Measurements from ENCODE around the gene ZNF512B.
"Not testable (repeated sequence)": the region's sequence is repeated elsewhere in the genome, so short reads cannot be mapped to it uniquely, and the experiment has no call there.

The ZNF512B gene

DNA sequence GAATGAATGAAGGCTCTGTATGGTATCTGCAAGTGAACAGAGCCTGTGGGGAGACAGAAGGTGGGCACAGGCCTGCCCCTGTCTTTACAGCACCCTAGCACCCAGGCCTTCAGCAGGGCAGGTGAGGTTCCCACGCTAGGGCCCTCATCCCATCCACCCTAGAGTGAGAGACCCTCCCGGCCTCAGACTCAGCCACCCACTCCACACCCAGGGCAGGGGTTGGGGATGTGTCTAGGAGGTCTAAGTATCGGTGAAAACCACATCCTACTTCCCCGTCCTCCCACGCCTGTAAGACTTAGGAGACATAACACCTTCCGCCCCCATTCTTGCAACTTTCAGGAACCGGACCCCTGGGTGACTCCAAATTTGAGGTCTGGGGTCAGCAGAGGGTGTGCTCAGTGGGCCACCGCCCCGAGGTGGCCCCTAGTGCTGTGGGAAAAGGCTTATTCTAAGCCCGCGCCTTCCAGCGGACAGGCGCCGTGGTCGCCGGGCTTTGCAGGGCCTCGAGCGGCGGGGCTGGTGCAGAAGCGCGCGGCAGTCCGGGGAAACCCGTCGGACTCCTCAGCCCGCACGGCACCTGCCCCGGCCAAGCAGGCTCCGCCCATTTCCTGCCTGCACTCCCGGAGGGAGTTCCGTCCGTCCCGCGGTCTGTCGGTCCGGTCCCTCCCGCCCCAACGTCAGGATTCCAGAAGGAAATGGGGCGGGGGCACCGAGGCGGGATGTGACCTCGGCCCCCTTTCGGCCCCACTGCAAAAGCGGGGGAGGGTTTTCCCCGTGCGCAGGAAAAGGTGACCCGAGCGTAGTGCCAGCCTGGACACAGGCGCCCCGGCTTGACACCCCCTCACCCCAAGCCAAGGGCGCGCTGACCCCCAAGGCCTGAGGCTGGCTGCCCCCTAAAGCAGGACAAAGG lies 8.8 kb upstream of the ZNF512B start:
- in situ Hi-C loops (cut with MboI; ENCODE audit: low sequenced_read_pairs): no loop called here

DNA sequence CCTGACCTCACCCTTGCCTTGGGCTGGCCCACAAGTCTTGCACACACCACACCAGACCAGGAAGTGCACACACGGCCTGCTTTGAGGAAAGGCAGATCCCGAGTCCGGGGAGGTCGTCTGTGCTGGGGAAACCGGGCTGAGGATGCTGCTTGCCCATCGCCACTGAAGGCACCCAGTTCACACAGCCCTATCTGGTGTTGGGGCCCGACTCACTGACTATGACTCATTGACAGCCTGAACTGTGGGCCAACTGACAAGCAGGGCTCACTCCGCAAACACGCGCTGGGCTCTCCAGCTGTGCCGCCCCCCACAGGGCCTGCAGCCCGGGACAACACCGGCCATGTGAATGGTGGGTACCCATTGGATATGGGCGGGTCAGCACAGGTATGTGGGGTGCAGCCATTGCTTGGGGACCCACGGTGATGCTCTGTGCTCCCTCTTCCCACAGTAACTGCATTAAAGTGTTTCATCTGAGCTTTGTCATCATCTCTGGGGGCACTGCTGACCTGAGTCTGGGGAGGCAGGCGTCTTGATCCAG lies 8.1 kb upstream of the ZNF512B start:
- in situ Hi-C loops (cut with MboI; ENCODE audit: low sequenced_read_pairs): no loop called here

DNA sequence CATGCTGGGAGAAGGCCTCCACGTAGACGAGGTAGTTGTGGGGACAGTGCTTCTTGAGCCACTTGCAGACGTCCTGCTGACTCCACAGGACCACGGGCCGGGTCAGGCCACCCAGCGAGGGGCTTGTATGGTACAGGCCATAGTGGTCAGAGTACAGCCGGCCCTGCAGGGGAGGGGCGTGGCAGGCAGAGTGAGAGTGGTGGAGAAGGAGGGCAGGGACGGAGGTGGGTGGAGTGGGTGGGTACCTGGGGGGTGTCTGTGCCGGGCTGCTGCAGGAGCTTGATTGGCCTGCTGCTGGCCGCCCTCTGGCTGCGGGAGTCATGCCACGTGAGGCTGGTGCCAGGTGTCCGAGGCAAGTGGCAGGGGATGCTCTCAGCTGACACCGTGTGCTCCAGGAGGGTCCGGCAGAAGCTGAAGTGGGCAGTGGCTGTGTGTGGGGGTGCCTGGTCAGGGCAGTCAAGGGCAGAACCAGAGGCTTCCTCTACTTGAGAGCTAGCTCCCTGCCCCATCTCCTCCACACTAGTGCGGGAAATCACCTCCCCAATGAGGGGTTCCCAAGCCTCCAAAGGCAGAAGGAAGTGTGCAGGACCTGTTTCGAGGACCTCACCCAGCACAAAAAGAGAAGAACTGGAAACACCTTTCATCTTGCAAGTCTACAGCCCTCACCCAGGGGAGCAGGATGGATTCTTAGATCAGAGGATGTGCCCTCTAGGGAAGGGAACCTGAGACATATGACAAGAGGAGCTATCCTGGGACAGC lies 7.4 kb upstream of the ZNF512B start:
- in situ Hi-C loops (cut with MboI; ENCODE audit: low sequenced_read_pairs): no loop called here

DNA sequence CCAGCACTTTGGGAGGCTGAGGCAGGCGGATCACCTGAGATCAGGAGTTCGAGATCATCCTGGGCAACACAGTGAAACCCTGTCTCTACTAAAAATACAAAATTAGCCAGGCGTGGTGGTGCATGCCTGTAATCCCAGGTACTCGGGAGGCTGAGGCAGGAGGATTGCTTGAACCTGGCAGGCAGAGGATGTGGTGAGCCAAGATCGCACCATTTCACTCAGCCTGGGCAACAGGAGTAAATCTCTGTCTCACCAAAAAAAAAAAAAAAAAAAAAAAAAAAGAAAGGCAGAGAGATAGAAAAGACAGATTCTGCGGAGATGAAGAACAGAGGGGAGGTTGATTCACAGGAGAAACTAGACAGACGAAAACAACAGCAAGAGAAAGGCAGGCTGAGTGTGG lies 6.8 kb upstream of the ZNF512B start:
- in situ Hi-C loops (cut with MboI; ENCODE audit: low sequenced_read_pairs): not testable (repeated sequence)

DNA sequence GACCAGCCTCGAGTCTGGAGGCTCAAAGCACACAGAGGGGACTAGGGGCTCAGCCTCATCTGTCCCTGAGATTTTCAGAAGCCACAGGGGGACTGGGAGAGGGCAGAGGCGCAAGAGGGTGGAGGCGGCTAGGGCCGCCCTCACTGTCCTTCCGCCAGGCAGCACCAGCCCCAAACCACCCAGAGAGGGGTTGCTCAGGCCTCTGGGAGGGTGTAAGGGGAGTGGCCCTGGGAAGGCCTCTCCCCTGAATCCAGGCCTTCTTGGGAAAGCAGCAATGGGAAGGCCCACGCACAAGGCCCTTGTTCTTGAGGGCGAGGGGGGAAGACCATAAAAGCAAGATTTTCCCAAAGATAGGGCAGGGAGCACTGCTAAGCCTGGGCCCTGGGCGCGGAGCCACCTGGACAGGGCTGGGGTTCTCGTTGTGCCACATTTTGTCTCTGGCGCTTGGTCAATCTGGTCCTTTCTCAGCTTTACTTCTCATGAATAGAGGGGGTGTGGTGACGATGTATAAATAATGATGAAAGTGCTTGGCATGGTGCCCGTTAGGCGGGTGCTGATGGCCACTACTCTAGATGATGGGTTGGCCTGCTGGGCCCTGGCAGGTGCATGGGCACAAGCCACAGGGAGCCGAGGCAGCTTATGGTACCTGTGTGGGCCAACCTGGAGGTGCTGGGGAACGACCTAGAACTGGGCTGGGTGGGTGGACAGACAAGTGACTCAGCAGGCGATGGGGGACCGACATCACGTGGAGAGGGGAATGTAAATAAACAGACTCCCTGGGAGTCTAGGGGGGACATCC lies 4.9 kb upstream of the ZNF512B start:
- in situ Hi-C loops (cut with MboI; ENCODE audit: low sequenced_read_pairs): no loop called here

DNA sequence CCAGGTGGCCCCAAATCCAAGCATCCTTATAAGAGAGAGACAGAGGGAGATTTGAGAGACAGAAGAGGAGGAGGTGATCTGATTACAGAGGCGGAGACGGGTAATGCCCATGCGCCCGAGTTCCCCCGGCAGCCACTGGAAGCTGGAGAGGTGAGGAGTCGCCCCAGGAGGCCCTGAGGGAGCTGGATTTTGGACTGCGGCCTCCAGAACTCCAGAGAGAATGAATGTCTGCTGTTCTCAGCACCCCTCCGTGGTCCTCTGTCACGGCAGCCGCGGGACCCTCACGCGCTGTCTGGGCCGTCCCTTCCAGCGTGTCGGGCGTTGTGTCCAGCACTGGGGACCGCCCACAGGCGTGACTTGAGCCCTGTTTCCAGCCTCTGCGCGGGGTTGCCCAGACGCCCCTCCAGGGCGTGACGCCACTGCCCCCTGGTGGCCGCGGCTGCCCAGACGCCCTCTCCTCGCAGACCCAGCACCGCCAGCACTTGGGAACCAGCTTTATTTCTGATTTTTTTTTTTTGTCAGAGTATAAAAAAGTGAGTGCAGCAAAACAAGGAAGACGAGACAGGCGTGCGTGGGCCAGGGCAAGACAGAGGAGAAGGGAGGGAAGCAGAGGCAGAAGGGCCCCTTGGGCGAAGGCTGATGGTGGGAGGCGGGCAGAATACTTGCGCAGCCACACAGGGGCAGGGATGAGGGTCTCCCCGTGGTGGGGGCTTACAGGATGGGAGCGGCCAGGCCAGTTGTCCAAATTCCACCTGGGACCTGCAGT lies 4.1 kb upstream of the ZNF512B start:
- in situ Hi-C loops (cut with MboI; ENCODE audit: low sequenced_read_pairs): no loop called here

DNA sequence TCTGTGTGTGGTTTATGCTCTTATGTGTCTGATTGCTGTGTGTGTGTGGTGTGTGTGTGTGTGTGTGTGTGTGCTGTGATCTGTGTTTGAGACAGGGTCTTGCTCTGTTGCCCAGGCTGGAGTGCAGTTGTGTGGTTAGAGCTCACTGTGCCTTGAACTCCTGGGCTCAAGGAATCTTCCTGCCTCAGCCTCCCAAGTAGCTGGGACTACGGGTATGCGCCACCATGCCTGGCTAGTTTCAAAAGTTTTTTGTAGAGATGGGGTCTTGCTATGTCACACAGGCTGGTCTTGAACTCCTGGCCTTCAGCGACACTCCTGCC lies 3.4 kb upstream of the ZNF512B start:
- in situ Hi-C loops (cut with MboI; ENCODE audit: low sequenced_read_pairs): no loop called here

DNA sequence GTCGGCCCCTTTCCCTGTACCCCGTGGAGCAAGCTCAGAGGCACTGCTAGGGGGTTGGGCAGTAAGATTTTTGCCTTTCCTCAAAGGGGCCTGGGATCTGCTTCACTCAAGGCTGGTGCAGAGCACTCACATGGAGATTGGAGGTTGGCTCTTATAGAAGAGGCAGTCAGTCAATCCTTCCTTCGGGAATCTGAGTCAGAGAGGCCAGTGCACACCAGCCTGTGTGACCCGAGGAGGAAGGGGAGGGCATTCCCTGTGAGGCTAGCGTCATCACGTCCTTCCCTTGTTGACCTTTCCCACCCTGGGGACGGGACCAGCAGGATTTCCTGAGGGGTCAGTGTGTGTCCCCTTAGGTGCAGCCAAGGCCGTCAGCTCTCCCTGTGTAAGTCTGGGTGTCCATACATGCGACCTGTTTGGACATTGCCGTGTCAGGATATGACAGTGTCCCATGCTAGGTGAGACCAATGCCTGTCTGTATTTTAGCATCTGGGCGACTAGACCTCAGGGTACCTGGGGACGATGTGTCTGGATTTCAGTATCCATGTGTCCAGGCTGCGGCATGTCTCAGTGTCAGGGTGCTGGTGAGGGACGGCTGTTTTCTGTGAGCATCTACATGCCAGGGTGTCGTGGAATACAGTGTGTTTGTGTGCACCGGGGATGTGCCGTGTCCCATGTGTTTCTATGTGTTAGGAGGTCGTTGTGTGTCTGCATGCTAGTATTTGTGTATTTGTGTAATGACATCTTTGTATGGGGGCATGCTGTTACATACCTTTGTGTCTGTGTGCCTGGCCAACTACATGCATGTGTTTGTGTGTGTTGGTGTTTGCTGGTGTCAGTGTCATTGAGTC lies 2.8 kb upstream of the ZNF512B start:
- in situ Hi-C loops (cut with MboI; ENCODE audit: low sequenced_read_pairs): no loop called here

DNA sequence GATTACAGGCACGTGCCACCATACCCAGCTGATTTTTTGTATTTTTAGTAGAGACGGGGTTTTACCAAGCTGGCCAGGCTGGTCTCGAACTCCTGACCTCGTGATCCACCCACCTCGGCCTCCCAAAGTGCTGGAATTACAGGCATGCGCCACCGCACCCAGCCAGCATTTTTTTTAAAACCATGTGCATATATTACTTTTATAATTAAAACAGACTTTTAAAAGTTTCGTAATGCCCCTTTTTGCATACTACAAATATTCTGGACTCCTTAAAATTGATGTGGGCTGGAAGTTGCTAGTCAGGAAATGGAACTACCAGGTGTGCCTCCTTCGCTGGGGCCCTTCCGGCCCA lies 2.2 kb upstream of the ZNF512B start:
- in situ Hi-C loops (cut with MboI; ENCODE audit: low sequenced_read_pairs): not testable (repeated sequence)

DNA sequence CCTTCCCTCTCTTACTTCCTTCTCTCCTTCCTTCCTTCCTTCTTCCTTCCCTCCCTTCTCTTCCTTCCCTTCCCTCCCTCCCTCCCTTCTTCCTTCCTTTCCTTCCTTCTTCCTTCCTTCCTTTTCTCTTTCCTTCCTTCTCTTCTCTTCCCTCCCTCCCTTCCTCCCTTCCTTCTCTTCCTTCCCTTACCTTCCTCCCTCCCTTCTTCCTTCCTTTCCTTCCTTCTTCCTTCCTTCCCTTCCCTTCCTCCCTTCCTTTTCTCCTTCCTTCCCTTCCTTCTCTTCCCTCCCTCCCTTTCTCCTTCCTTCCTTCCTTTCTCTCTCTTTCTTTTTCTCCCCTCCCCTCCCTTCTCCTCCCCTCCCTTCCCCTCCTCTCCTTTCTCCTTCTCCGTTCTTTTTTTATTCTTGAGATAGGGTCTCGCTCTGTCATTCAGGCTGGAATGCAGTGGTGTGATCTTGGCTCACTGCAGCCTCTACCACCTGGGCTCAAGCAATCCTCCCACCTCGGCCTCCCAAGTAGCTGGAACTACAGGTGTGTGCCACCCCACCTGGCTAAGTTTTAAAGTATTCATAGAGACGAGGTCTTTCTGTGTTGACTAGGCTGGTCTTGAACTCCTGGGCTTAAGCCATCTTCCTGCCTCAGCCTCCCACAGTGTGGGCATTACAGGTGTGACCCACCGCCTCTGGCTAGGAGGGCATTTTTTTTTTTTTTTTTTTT lies 1.1 kb upstream of the ZNF512B start:
- in situ Hi-C loops (cut with MboI; ENCODE audit: low sequenced_read_pairs): no loop called here

DNA sequence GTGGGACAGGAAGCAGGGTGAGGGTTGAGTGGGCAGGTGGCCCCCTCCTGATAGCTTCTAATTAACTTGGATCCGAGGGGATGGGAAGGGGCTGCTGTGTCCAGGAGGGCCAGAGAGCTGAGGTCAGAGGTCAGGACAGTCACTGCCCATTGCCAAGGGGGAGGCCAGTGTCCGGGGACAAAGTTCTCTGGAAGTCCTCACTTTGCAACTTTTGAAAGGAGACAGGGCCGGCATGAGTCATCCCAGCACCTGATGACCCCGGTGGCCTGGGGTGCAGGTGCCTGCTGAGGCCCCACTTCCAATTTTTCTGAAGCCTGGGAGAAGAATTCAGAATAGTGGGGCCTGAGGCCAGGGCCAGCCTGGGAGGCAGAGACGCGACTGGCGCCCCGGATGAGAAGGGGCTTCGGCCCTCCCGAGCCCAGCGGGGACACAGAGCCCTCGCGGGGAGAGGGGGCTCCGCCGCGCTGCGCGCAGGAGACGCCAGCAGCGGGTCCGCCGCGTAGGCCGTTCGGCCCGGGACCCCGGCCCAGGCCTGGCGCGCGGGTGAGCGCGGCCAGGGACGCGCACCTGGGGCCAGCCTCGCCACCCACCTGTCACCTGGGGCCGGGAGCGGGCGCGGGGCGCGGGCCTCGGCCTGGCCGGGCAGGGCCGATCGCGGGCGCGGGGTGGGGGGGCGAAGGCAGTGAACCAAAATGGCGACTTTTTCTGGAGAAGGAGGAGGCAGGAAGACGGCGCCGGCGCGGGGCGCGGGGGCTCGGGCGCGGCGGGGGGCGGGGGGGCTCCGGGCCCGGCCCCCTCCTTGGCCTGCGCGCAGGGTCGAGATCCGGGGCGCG lies 586 bp downstream of the ZNF512B start:
- in situ Hi-C loops (cut with MboI; ENCODE audit: low sequenced_read_pairs): no loop called here

DNA sequence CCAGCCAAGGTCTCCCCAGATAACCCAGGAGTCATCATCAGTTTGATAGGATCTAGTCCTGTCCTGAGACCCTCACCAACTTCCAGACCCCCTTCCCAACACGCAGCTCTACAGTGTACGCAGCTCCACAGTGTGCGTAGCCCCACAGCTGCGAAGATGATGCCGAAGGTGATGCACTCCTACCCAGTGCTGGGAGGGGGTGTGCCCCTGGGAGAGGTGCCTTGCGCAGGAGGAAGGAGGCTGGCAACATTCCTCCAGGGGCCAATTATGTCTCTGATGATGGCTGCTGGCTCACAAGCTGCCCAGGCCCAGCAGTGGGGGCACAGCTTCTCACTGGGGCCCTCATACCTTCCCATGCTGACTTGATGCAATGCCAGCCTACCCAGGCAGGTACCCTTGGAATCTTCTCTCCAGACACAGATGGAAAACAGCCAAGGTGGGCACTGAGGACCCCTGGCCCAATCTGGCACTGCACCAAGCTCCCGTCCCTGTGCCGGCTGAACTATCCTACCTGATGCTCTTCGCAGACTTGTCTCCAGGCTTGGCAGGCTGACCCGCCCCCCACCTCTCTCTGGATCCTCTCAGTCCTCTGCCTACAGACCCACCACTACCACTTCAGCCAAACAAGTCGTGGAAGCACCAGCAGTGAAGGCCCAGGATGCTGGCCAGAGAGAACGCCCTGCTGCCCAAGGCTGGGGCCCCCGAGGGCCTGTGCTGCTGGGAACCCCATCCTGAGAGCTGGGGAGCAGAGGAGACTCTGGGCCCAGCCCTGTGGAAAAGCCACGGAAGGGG lies 1.4 kb downstream of the ZNF512B start:
- in situ Hi-C loops (cut with MboI; ENCODE audit: low sequenced_read_pairs): no loop called here

DNA sequence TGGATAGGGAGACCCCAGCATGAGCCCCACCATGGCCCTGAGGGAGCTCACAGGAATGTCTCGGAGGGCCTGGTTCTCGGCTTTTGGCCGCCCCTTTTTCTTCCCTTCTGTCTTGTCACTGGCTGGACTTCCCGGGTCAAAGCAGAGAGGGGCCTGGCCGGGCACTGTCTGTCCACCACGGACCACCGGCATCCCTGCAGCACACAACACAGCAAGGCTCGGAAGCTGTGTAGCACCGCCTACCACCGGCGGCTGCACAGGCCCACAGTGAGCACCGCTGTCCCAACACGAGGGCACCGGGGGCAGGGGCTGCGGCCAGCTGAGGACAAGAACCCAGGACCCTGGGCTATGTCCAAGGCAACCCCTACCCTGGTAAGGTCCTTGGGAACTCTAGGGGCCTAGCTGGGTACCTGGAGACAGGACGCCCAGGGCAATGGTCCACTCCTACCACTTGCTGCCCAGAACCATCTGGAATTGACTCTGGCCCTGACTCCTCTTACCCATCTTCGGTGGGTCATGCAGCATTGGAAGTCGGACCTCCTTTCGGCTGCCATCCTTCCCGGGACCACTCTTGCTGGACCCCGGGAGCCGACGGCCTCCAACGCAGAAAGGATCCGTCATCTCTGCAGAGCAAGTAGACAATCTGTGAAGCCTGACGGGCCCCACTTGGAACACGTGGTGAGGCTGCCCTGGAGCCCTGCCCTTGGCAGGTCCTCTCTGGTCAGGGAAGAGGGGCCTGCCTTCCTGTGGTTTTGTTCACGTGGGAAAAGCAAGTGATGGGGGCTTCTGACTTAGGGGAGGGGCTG lies 2.2 kb downstream of the ZNF512B start:
- in situ Hi-C loops (cut with MboI; ENCODE audit: low sequenced_read_pairs): no loop called here

DNA sequence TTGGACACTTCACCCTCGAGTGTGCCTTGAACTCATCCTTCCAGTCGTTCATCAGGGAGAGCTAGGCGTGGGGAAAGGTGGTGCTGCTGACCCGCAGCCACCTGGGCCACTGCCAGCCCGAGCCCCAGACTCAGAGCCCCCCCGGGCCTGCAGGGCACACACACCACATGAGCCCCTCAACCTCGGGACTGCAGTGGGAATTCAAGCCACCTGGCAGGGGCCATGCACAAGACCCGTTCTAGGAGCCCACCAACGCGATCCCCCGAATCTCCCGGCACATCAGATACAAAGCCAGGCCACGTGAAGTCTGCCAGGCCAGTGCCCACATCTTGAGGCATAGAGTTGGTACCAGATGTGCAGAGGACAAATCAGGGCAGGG lies 2.8 kb downstream of the ZNF512B start:
- in situ Hi-C loops (cut with MboI; ENCODE audit: low sequenced_read_pairs): no loop called here

DNA sequence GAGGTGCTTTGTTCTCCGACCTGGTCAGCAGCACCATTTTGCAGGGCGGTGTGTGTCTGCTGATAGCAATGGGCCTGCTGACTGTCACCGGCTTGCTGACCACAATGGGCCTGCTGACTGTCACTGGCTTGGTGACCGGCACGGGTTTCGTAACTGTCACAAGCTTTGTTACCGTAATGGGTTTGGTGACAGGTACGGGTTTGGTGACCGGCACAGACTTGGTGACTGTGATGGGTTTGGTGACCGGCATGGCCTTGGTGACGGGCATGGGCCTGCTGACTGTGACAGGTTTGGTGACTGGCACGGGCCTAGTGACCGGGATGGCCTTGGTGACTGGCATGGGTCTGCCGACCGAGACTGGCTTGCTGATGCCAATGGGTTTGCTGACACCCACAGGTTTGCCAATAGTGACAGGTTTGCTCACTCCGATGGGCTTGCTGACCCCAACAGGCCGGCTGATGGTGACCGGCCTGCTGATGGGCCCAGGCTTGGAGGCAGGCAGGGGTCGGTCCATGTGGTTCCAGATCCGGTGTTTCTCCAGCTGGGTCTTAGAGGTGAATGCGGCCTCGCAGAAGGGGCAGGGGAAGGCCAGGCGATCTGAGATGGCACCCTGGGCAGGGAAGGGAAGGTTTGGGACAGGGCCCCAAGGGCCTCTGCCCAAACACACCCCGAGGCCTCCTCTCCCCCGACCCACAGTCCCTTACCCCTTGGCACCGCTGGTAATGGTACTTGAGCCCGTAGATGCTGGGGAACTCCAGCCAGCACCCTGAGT lies 3.4 kb downstream of the ZNF512B start:
- in situ Hi-C loops (cut with MboI; ENCODE audit: low sequenced_read_pairs): no loop called here

DNA sequence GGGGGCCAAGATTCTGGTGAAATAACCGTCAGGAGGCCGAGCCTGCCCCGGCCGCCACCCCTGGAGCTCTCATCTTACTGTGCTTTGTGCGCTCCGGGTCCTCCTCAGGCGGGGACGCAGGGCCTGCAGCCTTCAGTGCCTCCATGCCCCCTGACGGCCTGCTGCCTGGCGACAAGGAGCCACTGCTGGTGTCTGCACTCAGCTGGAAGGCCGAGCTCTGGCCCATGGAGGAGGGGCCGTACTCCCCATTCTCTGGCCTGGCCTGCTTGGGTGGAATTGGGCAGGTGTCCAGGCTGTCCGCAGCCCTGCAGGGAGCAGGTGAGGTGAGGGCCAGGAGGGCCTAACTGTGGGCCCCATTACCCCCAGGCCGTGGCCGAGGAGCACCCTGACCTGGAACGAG lies 5.3 kb downstream of the ZNF512B start:
- in situ Hi-C loops (cut with MboI; ENCODE audit: low sequenced_read_pairs): no loop called here
